ENCODE measurements around the gene TAMALIN. TPM values are rescaled to one million over a fixed set of nuclear protein-coding genes. Genes with fewer than 3 reads are reported as not detected.
"Not testable (repeated sequence)": the region's sequence is repeated elsewhere in the genome, so short reads cannot be mapped to it uniquely, and the experiment has no call there.

The TAMALIN gene
- total and polyA plus RNA-seq, 9 donors, result 17.0 to 25.1 (median 19.0) TPM

DNA sequence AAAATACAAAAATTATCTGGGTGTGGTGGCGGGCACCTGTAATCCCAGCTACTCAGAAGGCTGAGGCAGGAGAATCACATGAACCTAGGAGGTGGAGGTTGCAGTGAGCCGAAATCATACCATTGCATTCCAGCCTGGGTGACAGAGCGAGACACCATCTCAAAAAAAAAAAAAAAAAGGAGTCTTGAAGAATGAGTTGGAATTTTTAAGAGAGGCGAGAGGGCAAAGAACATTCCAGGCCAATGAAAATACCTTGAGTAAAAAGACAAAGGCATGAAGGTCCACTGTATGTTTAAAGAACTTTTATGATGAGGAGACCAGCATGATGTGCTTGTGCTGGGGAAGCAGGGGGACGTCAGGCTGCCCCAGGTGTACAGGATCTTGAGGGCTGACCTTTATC is 27.4 kb upstream of the TAMALIN start:
- not testable (repeated sequence) for DNase-seq; H3K27me3 ChIP-seq (ENCODE audit: control insufficient read depth, insufficient read depth, low read length); H3K4me3 ChIP-seq (ENCODE audit: low read length); H3K4me1 ChIP-seq (ENCODE audit: control insufficient read depth, insufficient read depth, low read length); H3K9me3 ChIP-seq (replicated peaks; ENCODE audit: control insufficient read depth, low read depth, low read length); H3K27ac ChIP-seq (ENCODE audit: low read length)
- WGBS (ENCODE audit: insufficient coverage), result 63% methylated on average over 2 of the region's 5 CpGs
- peaks cover 63% of the 10 kb centered on the region for H3K36me3 ChIP-seq (ENCODE audit: control insufficient read depth, insufficient read depth, low read length)

DNA sequence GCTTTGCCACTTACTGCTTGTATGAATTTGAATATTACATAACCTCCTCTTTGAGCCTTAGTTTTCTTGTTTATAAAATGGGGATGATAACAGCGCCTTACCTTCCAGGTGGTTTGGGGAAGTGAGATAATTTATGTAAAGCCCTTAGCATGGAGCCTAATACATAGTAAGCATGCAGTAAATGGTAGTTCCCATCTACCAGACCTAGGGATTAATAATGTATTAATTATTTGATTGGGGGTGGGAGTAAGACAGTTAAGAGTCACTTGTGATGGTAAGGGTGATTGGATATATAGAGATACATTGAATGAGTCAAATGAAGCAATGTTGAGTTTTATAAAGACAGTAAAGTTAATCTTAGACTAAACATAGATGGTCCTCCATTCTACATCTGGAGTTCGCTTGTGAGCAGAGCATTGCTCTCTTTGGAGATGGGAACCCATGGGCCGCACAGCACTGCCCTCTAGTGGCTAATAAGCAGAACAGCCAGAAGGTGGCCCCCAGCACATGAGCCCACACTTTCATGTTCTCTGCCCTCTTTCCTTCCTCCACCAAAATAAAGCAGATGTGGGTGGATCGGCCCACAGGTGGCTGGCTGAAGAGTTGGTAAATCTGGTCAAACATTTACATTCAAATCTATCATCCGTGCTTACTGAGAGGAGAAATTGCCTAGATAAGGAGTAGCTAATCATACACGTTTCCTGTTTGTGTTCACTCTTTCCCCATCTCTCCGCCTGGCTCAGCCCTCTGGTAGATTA is 26.5 kb upstream of the TAMALIN start:
- Histone ChIP-seq H3K27ac (ENCODE audit: low read length) (no peak overlapping the region), H3K36me3 (ENCODE audit: control insufficient read depth, insufficient read depth, low read length) (peaks cover 72% of the 10 kb centered on the region)
- DNase-seq, result peak; percentile 85

DNA sequence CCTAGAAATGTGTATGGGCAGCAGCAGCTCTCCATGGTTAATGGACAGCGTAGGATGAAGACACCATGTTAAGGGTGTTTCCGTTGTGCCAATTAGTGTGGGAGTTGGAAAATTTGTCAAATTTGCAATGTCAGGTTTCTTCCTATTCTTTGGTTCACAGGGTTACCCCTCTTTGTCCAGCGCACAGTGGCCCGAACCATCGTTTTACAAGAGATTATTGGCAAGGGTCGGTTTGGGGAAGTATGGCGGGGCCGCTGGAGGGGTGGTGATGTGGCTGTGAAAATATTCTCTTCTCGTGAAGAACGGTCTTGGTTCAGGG is 26.0 kb upstream of the TAMALIN start:
- no peak overlapping the region for H3K4me3 ChIP-seq (ENCODE audit: low read length)
- H3K27me3 ChIP-seq (ENCODE audit: control insufficient read depth, insufficient read depth, low read length), result no peaks in the 10 kb centered on the region
- H3K4me1 ChIP-seq (ENCODE audit: control insufficient read depth, insufficient read depth, low read length), result no peaks in the 10 kb centered on the region
- H3K27ac ChIP-seq (ENCODE audit: low read length), result no peak overlapping the region
- no peak for DNase-seq
- 90% methylated on average over 10 of the region's 10 CpGs for WGBS (ENCODE audit: insufficient coverage)
- peaks cover 72% of the 10 kb centered on the region for H3K36me3 ChIP-seq (ENCODE audit: control insufficient read depth, insufficient read depth, low read length)
- no peaks in the 10 kb centered on the region for H3K9me3 ChIP-seq (replicated peaks; ENCODE audit: control insufficient read depth, low read depth, low read length)

More for the DNA sequence above, 26.5 kb upstream of the TAMALIN start:
- Histone ChIP-seq H3K4me1 (ENCODE audit: control insufficient read depth, insufficient read depth, low read length) (no peaks in the 10 kb centered on the region), H3K9me3 (replicated peaks; ENCODE audit: control insufficient read depth, low read depth, low read length) (no peaks in the 10 kb centered on the region), H3K27me3 (ENCODE audit: control insufficient read depth, insufficient read depth, low read length) (no peaks in the 10 kb centered on the region), H3K4me3 (ENCODE audit: low read length) (no peak overlapping the region)
- 46% methylated on average over 4 of the region's 7 CpGs for WGBS (ENCODE audit: insufficient coverage)

DNA sequence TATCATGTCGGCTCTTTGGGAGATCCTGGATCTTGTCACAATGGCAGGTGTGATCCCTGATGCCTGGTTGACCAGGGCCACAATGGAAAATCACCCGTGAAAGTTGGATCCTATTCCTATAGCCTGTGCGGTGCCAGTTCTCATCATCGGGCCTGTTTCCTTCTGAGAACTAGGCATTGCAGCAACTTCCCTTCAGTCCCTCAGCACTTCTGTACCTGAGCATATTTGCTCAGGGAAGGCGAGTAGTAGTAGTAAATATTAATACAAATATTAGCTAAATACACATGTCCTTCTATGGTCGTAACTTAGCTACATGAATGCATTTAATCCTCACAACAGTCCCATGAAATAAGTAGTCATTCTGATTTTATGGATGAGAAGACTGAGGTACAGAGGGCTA is 22.1 kb upstream of the TAMALIN start:
- DNase-seq, result no peak
- peaks cover 64% of the 10 kb centered on the region for H3K36me3 ChIP-seq (ENCODE audit: control insufficient read depth, insufficient read depth, low read length)
- H3K4me1 ChIP-seq (ENCODE audit: control insufficient read depth, insufficient read depth, low read length), result no peaks in the 10 kb centered on the region
- WGBS (ENCODE audit: insufficient coverage), result 71% methylated on average over 4 of the region's 6 CpGs
- H3K27ac ChIP-seq (ENCODE audit: low read length), result no peak overlapping the region
- H3K9me3 ChIP-seq (replicated peaks; ENCODE audit: control insufficient read depth, low read depth, low read length), result no peaks in the 10 kb centered on the region
- no peaks in the 10 kb centered on the region for H3K27me3 ChIP-seq (ENCODE audit: control insufficient read depth, insufficient read depth, low read length)
- H3K4me3 ChIP-seq (ENCODE audit: low read length), result no peak overlapping the region

DNA sequence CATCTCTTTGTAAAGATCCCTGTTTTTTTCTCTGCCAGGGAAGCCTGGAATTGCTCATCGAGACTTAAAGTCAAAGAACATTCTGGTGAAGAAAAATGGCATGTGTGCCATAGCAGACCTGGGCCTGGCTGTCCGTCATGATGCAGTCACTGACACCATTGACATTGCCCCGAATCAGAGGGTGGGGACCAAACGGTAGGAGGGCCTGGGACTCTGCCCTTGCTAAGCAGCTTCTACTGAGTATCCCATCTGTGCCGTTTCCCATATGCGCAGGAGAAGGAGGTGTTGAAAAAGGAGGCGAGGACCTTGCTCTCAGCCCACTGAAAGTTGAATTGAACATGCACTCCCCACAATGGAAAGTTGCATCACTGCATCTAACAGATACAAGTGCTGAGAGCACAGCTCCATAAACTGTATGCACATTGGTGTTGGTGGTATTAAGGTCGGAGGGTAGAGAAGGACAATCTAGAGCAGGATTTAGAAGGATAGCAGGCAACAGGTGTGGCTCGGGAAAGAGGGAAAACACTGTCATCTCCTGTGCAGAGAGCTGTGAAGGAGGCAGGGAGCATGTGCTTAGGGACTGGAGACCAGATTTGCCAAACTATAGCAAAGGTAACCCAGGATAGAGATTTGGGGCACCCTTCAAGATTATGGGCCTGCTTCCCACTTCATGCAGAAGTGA is 21.5 kb upstream of the TAMALIN start:
- H3K27ac ChIP-seq (ENCODE audit: low read length), result no peak overlapping the region
- no peak for DNase-seq
- WGBS (ENCODE audit: insufficient coverage), result 83% methylated on average over 7 of the region's 9 CpGs
- no peak overlapping the region for H3K4me3 ChIP-seq (ENCODE audit: low read length)
- peaks cover 65% of the 10 kb centered on the region for H3K36me3 ChIP-seq (ENCODE audit: control insufficient read depth, insufficient read depth, low read length)
- no peaks in the 10 kb centered on the region for H3K27me3 ChIP-seq (ENCODE audit: control insufficient read depth, insufficient read depth, low read length)
- no peaks in the 10 kb centered on the region for H3K9me3 ChIP-seq (replicated peaks; ENCODE audit: control insufficient read depth, low read depth, low read length)
- H3K4me1 ChIP-seq (ENCODE audit: control insufficient read depth, insufficient read depth, low read length), result no peaks in the 10 kb centered on the region

DNA sequence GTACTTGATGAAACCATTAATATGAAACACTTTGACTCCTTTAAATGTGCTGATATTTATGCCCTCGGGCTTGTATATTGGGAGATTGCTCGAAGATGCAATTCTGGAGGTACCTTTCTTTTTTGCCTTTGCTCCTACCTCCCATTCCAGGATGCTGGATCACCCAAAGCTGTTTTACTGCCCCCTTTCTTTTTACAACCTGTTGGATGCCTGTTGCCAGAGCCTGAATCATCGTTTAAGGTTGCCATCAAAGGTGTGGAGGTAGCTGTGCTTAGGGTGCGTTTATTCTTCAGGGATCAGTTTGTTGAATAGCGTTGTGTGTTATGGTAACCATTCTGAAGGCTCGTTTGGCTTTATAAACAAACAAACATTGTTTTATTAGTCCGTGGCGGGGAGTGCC is 19.9 kb upstream of the TAMALIN start:
- Histone ChIP-seq H3K9me3 (replicated peaks; ENCODE audit: control insufficient read depth, low read depth, low read length) (no peaks in the 10 kb centered on the region), H3K27ac (ENCODE audit: low read length) (no peak overlapping the region), H3K4me3 (ENCODE audit: low read length) (no peak overlapping the region), H3K4me1 (ENCODE audit: control insufficient read depth, insufficient read depth, low read length) (no peaks in the 10 kb centered on the region), H3K36me3 (ENCODE audit: control insufficient read depth, insufficient read depth, low read length) (peaks cover 56% of the 10 kb centered on the region), H3K27me3 (ENCODE audit: control insufficient read depth, insufficient read depth, low read length) (no peaks in the 10 kb centered on the region)
- no CpG with 5 or more reads among the region's 8 CpGs for WGBS (ENCODE audit: insufficient coverage)
- DNase-seq, result no peak

DNA sequence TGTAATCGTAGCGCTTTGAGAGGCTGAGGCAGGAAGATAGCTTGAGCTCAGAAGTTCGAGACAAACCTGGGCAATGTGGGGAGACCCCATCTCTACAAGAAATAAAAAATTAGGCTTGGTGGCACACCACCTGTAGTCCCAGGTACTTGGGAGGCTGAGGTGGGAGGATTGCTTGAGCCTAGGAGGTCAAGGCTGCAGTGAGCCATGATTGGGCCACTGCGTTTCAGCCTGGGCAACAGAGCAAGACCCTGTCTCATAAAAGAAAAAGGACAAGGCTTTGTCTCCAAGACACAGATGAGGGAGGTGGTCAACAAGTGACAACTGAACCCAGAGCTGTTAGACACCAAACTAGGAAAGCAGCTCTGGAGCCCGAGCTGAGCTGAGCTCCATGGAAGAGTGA is 14.5 kb upstream of the TAMALIN start:
- H3K4me3 ChIP-seq (ENCODE audit: low read length), result no peak overlapping the region
- H3K27ac ChIP-seq (ENCODE audit: low read length), result no peak overlapping the region
- 72% methylated on average over 2 of the region's 5 CpGs for WGBS (ENCODE audit: insufficient coverage)
- DNase-seq, result no peak
- peaks cover 46% of the 10 kb centered on the region for H3K36me3 ChIP-seq (ENCODE audit: control insufficient read depth, insufficient read depth, low read length)
- no peaks in the 10 kb centered on the region for H3K9me3 ChIP-seq (replicated peaks; ENCODE audit: control insufficient read depth, low read depth, low read length)
- no peaks in the 10 kb centered on the region for H3K4me1 ChIP-seq (ENCODE audit: control insufficient read depth, insufficient read depth, low read length)
- no peaks in the 10 kb centered on the region for H3K27me3 ChIP-seq (ENCODE audit: control insufficient read depth, insufficient read depth, low read length)

DNA sequence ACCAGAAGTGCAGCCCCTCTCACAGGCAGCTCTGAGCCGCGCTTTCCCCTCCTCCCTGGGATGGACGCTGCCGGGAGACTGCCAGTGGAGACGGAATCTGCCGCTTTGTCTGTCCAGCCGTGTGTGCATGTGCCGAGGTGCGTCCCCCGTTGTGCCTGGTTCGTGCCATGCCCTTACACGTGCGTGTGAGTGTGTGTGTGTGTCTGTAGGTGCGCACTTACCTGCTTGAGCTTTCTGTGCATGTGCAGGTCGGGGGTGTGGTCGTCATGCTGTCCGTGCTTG is 12.3 kb upstream of the TAMALIN start:
- peaks cover 46% of the 10 kb centered on the region for H3K36me3 ChIP-seq (ENCODE audit: control insufficient read depth, insufficient read depth, low read length)
- WGBS (ENCODE audit: insufficient coverage), result 92% methylated on average over 11 of the region's 17 CpGs
- H3K9me3 ChIP-seq (replicated peaks; ENCODE audit: control insufficient read depth, low read depth, low read length), result no peaks in the 10 kb centered on the region

DNA sequence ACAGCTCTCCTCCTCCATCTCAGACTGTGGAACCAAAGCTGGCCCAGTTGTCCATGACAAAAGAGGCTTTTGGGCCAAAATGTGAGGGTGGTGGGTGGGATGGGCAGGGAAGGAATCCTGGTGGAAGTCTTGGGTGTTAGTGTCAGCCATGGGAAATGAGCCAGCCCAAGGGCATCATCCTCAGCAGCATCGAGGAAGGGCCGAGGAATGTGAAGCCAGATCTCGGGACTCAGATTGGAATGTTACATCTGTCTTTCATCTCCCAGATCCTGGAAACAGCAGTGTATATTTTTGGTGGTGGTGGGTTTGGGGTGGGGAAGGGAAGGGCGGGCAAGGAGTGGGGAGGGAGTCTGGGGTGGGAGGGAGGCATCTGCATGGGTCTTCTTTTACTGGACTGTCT is 11.8 kb upstream of the TAMALIN start:
- Histone ChIP-seq H3K27ac (ENCODE audit: low read length) (no peak overlapping the region), H3K4me3 (ENCODE audit: low read length) (no peak overlapping the region), H3K4me1 (ENCODE audit: control insufficient read depth, insufficient read depth, low read length) (no peaks in the 10 kb centered on the region), H3K27me3 (ENCODE audit: control insufficient read depth, insufficient read depth, low read length) (no peaks in the 10 kb centered on the region), H3K9me3 (replicated peaks; ENCODE audit: control insufficient read depth, low read depth, low read length) (no peaks in the 10 kb centered on the region), H3K36me3 (ENCODE audit: control insufficient read depth, insufficient read depth, low read length) (peaks cover 43% of the 10 kb centered on the region)
- WGBS (ENCODE audit: insufficient coverage), result 83% methylated on average over 1 of the region's 4 CpGs
- no peak for DNase-seq

More for the DNA sequence above, 12.3 kb upstream of the TAMALIN start:
- Histone ChIP-seq H3K27me3 (ENCODE audit: control insufficient read depth, insufficient read depth, low read length) (no peaks in the 10 kb centered on the region), H3K4me3 (ENCODE audit: low read length) (no peak overlapping the region), H3K4me1 (ENCODE audit: control insufficient read depth, insufficient read depth, low read length) (no peaks in the 10 kb centered on the region), H3K27ac (ENCODE audit: low read length) (no peak overlapping the region)
- DNase-seq, result no peak

DNA sequence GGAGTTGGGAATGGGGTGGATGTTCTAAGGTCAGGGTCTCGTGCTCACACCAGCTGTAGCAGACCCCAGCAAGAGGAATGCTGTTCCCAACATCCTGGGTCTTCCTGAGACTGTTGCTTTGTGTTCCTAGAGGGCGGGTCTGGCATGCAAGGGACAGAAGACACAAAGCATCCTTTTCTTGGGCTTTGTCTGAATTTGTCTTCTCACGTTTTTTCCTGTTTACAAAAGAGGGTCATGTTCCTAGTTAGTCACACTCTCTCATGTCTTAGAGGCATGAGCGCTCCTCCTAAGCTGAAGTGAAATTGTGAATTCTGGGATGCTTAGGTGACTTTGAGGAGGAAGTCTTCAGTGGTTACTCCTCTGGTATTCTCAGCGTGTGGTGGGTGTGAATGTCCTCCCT is 9.6 kb upstream of the TAMALIN start:
- WGBS (ENCODE audit: insufficient coverage), result 83% methylated on average over 3 of the region's 5 CpGs
- Histone ChIP-seq H3K4me3 (ENCODE audit: low read length) (no peak overlapping the region), H3K36me3 (ENCODE audit: control insufficient read depth, insufficient read depth, low read length) (peaks cover 37% of the 10 kb centered on the region), H3K27ac (ENCODE audit: low read length) (no peak overlapping the region), H3K27me3 (ENCODE audit: control insufficient read depth, insufficient read depth, low read length) (no peaks in the 10 kb centered on the region), H3K9me3 (replicated peaks; ENCODE audit: control insufficient read depth, low read depth, low read length) (no peaks in the 10 kb centered on the region), H3K4me1 (ENCODE audit: control insufficient read depth, insufficient read depth, low read length) (no peaks in the 10 kb centered on the region)
- no peak for DNase-seq
